B cell (primary cell): ENCODE measurements around the gene OLAH. TPM values are rescaled to one million over a fixed set of nuclear protein-coding genes. Genes with fewer than 3 reads are reported as not detected.

Experiments used
- ATAC-seq: fragments of 200-7000 bp; cut with Tn5 transposase; one replicate; pipeline ENCODE4 v1.10.0; 2021; ENCODE audit warnings: low read depth, mild to moderate bottlenecking, moderate number of reproducible peaks, moderate library complexity
- CTCF ChIA-PET: fragments of 350-600 bp; sonication (Branson Sonifier 250); formaldehyde crosslinking; loops from one replicate; lab custom pipeline; 2021; ENCODE audit warnings: antibody characterized with exemption, inconsistent platforms; lab: Charles Lee
- POLR2A ChIA-PET: fragments of 350-600 bp; sonication (Branson Sonifier 250); formaldehyde crosslinking; loops from one replicate; lab custom pipeline; 2021; ENCODE audit warnings: antibody characterized with exemption; lab: Charles Lee
- DNase-seq: peaks from one replicate; pipeline ENCODE4 v3.0.0; 2013
- H2AFZ ChIP-seq: 2 replicates; pipeline ENCODE4 v1.6.1; 2012; ENCODE audit warnings: mild to moderate bottlenecking, low read depth, low read length; ENCODE audit not compliant: insufficient read depth, poor library complexity, severe bottlenecking
- H3K27ac ChIP-seq, 2 donors: 1 replicate in 1 of 2; 2 replicates in 1 of 2; pipeline ENCODE4 v1.5.1; 2012 to 2013; ENCODE audit warnings: low read length in 2 of 2, mild to moderate bottlenecking in 2 of 2, moderate library complexity in 1 of 2
- H3K27me3 ChIP-seq, 4 experiments: fragments of 200-600 bp in 1 of 4; sonication (generic) in 1 of 4; replicated peaks in 1 of 4; 1 replicate in 2 of 4; 2 replicates in 2 of 4; pipeline versions ENCODE4 v1.6.1 to v1.7.0; 2013 to 2016; ENCODE audit warnings: low read length in 3 of 4, mild to moderate bottlenecking in 2 of 4, mixed read lengths in 1 of 4, moderate library complexity in 1 of 4; ENCODE audit not compliant: insufficient read depth in 4 of 4, control insufficient read depth in 3 of 4; ENCODE audit errors: control extremely low read depth in 1 of 4
- H3K36me3 ChIP-seq, 2 experiments: replicated peaks in 1 of 2; 1 replicate in 1 of 2; 2 replicates in 1 of 2; pipeline versions ENCODE4 v1.6.1 to v1.7.1; 2013; ENCODE audit warnings: low read length in 1 of 2; ENCODE audit not compliant: insufficient read depth in 2 of 2, control insufficient read depth in 1 of 2; ENCODE audit errors: control extremely low read depth in 1 of 2, extremely low read depth in 1 of 2
- H3K4me1 ChIP-seq, 2 donors: fragments of 200-600 bp in 1 of 2; sonication (generic) in 1 of 2; 1 replicate in 1 of 2; 2 replicates in 1 of 2; pipeline versions ENCODE4 v1.5.1 to v1.6.1; 2013 to 2017; ENCODE audit warnings: low read length in 2 of 2; ENCODE audit not compliant: control insufficient read depth in 2 of 2, insufficient read depth in 2 of 2
- H3K4me2 ChIP-seq: replicated peaks from 2 replicates; pipeline ENCODE3; 2012; ENCODE audit warnings: mild to moderate bottlenecking, low read depth, low read length; ENCODE audit not compliant: poor library complexity, severe bottlenecking
- H3K4me3 ChIP-seq, 5 experiments: fragments of 200-600 bp in 1 of 5; sonication (generic) in 1 of 5; 1 replicate in 3 of 5; 2 replicates in 2 of 5; pipeline versions ENCODE4 v1.5.1 to v1.7.0; 2011 to 2016; ENCODE audit warnings: low read length in 4 of 5, mild to moderate bottlenecking in 4 of 5, low read depth in 2 of 5, control low read depth in 1 of 5, moderate library complexity in 1 of 5; ENCODE audit not compliant: insufficient read depth in 1 of 5; ENCODE audit errors: control extremely low read depth in 1 of 5, extremely low read depth in 1 of 5
- H3K79me2 ChIP-seq: fragments of 200-600 bp; sonication (generic); one replicate; pipeline ENCODE4 v1.6.0; 2016; ENCODE audit warnings: low read length; ENCODE audit not compliant: control insufficient read depth, insufficient read depth
- H3K9ac ChIP-seq: fragments of 200-600 bp; sonication (generic); 2 replicates; pipeline ENCODE4 v1.6.1; 2017; ENCODE audit warnings: mild to moderate bottlenecking, low read length, moderate library complexity
- H3K9me3 ChIP-seq, 3 donors: one replicate each; pipeline versions ENCODE4 v1.6.1 to v1.7.1; 2013; ENCODE audit warnings: low read length in 2 of 3; ENCODE audit not compliant: control insufficient read depth in 2 of 3, insufficient read depth in 1 of 3; ENCODE audit errors: control extremely low read depth in 1 of 3
- H4K20me1 ChIP-seq: 2 replicates; pipeline ENCODE4 v1.6.0; 2012; ENCODE audit warnings: mild to moderate bottlenecking, low read length; ENCODE audit not compliant: insufficient read depth, control insufficient read depth, poor library complexity, severe bottlenecking
- H3K27ac Mint-ChIP-seq: one replicate; pipeline ENCODE4 v1.8.0; 2021; ENCODE audit warnings: mixed read lengths
- H3K27me3 Mint-ChIP-seq: one replicate; pipeline ENCODE4 v1.8.0; 2021; ENCODE audit warnings: mixed read lengths
- H3K4me1 Mint-ChIP-seq: one replicate; pipeline ENCODE4 v1.8.0; 2021; ENCODE audit warnings: mixed read lengths
- H3K4me3 Mint-ChIP-seq: one replicate; pipeline ENCODE4 v1.8.0; 2021; ENCODE audit warnings: mixed read lengths
- H3K9me3 Mint-ChIP-seq: one replicate; pipeline ENCODE4 v1.8.0; 2022; ENCODE audit warnings: mixed read lengths; ENCODE audit not compliant: insufficient read depth
- CTCF ChIP-seq: fragments of 200-600 bp; IDR thresholded peaks from one replicate; pipeline ENCODE4 v1.8.0; 2022; ENCODE audit warnings: antibody characterized with exemption, mild to moderate bottlenecking
- EZH2 ChIP-seq: IDR thresholded peaks from 2 replicates; pipeline ENCODE4 v1.6.1; 2012; ENCODE audit warnings: borderline replicate concordance, low read depth, mild to moderate bottlenecking, moderate library complexity, low read length; ENCODE audit not compliant: insufficient read depth, poor library complexity, severe bottlenecking
- WGBS: methylation state at CpG from one replicate; pipeline ENCODE4 v1.1.5; 2013; ENCODE audit warnings: missing lambda C conversion rate; ENCODE audit not compliant: insufficient coverage; 5-methylcytosine and 5-hydroxymethylcytosine counted together
- intact Hi-C: fragments of 100-400 bp; cut with micrococcal nuclease; formaldehyde crosslinking; loops from one replicate; pipeline ENCODE4 v1.10.0; 2022
- polyA plus RNA-seq: library from polyadenylated mRNA; depleted of rRNA; stranded (reverse); fragments of >200 nt; gene quantifications from 2 replicates; pipeline ENCODE4 v1.2.3, GENCODE V29; 2012
- total RNA-seq, 2 donors: library from RNA; stranded (reverse); fragments of 120-200 nt in 1 of 2; gene quantifications; 1 replicate in 1 of 2; 2 replicates in 1 of 2; pipeline versions ENCODE4 v1.2.3 to v1.2.4, GENCODE V29; 2013 to 2022

The OLAH gene
- total and polyA plus RNA-seq, 2 donors (not counting 1 experiment from before 2014, with no cell fraction given): not detected

GRCh38 chr10:15037691-15038090 lies 6.1 kb upstream of the OLAH start:
- Histone ChIP-seq H3K9me3 (no peaks in the 10 kb centered on the region), H2AFZ (no peak overlapping the region), H4K20me1 (no peaks in the 10 kb centered on the region), H3K9ac (no peak overlapping the region), H3K4me3 (no peak overlapping the region), H3K4me2 (no peak overlapping the region), H3K79me2 (no peaks in the 10 kb centered on the region), H3K27me3 (no peaks in the 10 kb centered on the region), H3K36me3 (no peaks in the 10 kb centered on the region), H3K27ac (no peak overlapping the region), H3K4me1 (no peaks in the 10 kb centered on the region)
- DNase-seq: no peak
- no peak for ATAC-seq
- Mint-ChIP-seq H3K4me1 (no peaks in the 10 kb centered on the region), H3K27me3 (peaks cover 6% of the 10 kb centered on the region), H3K4me3 (no peak overlapping the region), H3K27ac (no peak overlapping the region), H3K9me3 (peaks cover 3% of the 10 kb centered on the region)
- ChIA-PET POLR2A (no interaction called here), CTCF (no interaction called here)
- 92% methylated on average over 4 of the region's 4 CpGs for WGBS
- no peak for TF ChIP-seq EZH2
- intact Hi-C loops: no loop called here

GRCh38 chr10:15038416-15038815 lies 5.3 kb upstream of the OLAH start:
- no peak for DNase-seq
- H3K4me3 Mint-ChIP-seq: no peak overlapping the region

More at GRCh38 chr10:15038416-15038815, 5.3 kb upstream of the OLAH start:
- Mint-ChIP-seq H3K4me1 (no peaks in the 10 kb centered on the region), H3K27ac (no peak overlapping the region), H3K27me3 (peaks cover 6% of the 10 kb centered on the region), H3K9me3 (peaks cover 3% of the 10 kb centered on the region)
- intact Hi-C loops: no loop called here
- 90% methylated on average over 6 of the region's 10 CpGs for WGBS
- Histone ChIP-seq H3K9me3 (no peaks in the 10 kb centered on the region), H2AFZ (no peak overlapping the region), H3K79me2 (no peaks in the 10 kb centered on the region), H3K4me3 (no peak overlapping the region), H4K20me1 (no peaks in the 10 kb centered on the region), H3K27ac (no peak overlapping the region), H3K4me2 (no peak overlapping the region), H3K27me3 (no peaks in the 10 kb centered on the region), H3K9ac (no peak overlapping the region), H3K36me3 (no peaks in the 10 kb centered on the region), H3K4me1 (no peaks in the 10 kb centered on the region)
- ATAC-seq: no peak
- TF ChIP-seq EZH2: no peak
- no peak for TF ChIP-seq CTCF
- ChIA-PET CTCF (no interaction called here), POLR2A (no interaction called here)
